SK-N-SH (cell line): Measurements from ENCODE around the gene METTL26. TPM values are rescaled to one million over a fixed set of nuclear protein-coding genes. Genes with fewer than 3 reads are reported as not detected.

Source experiments
- CTCF ChIA-PET: fragments of 300-600, 350-600 bp; formaldehyde crosslinking; extraction: SDS; loops from one replicate; lab custom pipeline; 2021; lab: Yijun Ruan, JAX
- POLR2A ChIA-PET: fragments of 350-600 bp; sonication (Branson Sonifier 250); formaldehyde crosslinking; extraction: SDS; loops from one replicate; lab custom pipeline; 2020; ENCODE audit warnings: antibody characterized with exemption, inconsistent platforms; lab: Yijun Ruan, JAX
- DNase-seq: peaks from one replicate; pipeline ENCODE4 v3.0.0; 2012
- H2AFZ ChIP-seq: fragments of 200-600 bp; sonication (generic); 2 replicates; pipeline ENCODE4 v1.8.1; 2016; ENCODE audit warnings: antibody characterized with exemption, mild to moderate bottlenecking, low read depth
- H3F3A ChIP-seq: fragments of 200-600 bp; sonication (generic); replicated peaks from 2 replicates; pipeline ENCODE3; 2016; ENCODE audit warnings: antibody characterized with exemption, mild to moderate bottlenecking; ENCODE audit not compliant: insufficient read depth
- H3K27ac ChIP-seq, 2 experiments: fragments of 200-500 bp in 1 of 2; fragments of 200-600 bp in 1 of 2; sonication (Bioruptor generic) in 1 of 2; sonication (generic), shearing (Covaris generic) in 1 of 2; 2 replicates each; pipeline versions ENCODE4 v1.5.1 to v1.6.1; 2014 to 2016; ENCODE audit warnings: low read depth in 2 of 2, inconsistent platforms in 1 of 2, low read length in 1 of 2, mild to moderate bottlenecking in 1 of 2, mixed read lengths in 1 of 2
- H3K27me3 ChIP-seq: fragments of 200-600 bp; sonication (generic), shearing (Covaris generic); 2 replicates; pipeline ENCODE4 v1.6.1; 2016; ENCODE audit warnings: mixed run types; ENCODE audit not compliant: insufficient read depth
- H3K36me3 ChIP-seq, 2 experiments: fragments of 200-500 bp in 1 of 2; fragments of 200-600 bp in 1 of 2; sonication (Bioruptor generic) in 1 of 2; sonication (generic) in 1 of 2; replicated peaks in 1 of 2; 2 replicates each; pipeline versions ENCODE3 to v1.5.1; 2014 to 2016; ENCODE audit warnings: low read length in 1 of 2, mild to moderate bottlenecking in 1 of 2; ENCODE audit not compliant: insufficient read depth in 2 of 2, control insufficient read depth in 1 of 2
- H3K4me1 ChIP-seq, 2 experiments: fragments of 200-500 bp in 1 of 2; fragments of 200-600 bp in 1 of 2; sonication (Bioruptor generic) in 1 of 2; sonication (generic), shearing (Covaris generic) in 1 of 2; 2 replicates each; pipeline versions ENCODE4 v1.5.1 to v1.6.1; 2014 to 2016; ENCODE audit warnings: low read depth in 1 of 2, low read length in 1 of 2, mixed run types in 1 of 2; ENCODE audit not compliant: insufficient read depth in 2 of 2, control insufficient read depth in 1 of 2
- H3K4me2 ChIP-seq: fragments of 200-600 bp; sonication (generic), shearing (Covaris generic); 2 replicates; pipeline ENCODE4 v1.6.1; 2017; ENCODE audit warnings: mixed run types
- H3K4me3 ChIP-seq, 2 experiments: fragments of 200-500 bp in 1 of 2; fragments of 200-600 bp in 1 of 2; sonication (Bioruptor generic) in 1 of 2; sonication (generic), shearing (Covaris generic) in 1 of 2; 2 replicates each; pipeline versions ENCODE4 v1.5.1 to v1.8.1; 2014 to 2016; ENCODE audit warnings: low read depth in 2 of 2, inconsistent platforms in 1 of 2, low read length in 1 of 2, mild to moderate bottlenecking in 1 of 2, mixed read lengths in 1 of 2, moderate library complexity in 1 of 2
- H3K79me2 ChIP-seq: fragments of 200-600 bp; sonication (generic); 2 replicates; pipeline ENCODE4 v1.8.1; 2017; ENCODE audit warnings: mild to moderate bottlenecking; ENCODE audit not compliant: insufficient read depth
- H3K9ac ChIP-seq: fragments of 200-600 bp; sonication (generic); 2 replicates; pipeline ENCODE4 v1.6.1; 2017; ENCODE audit warnings: mixed run types
- H3K9me2 ChIP-seq: fragments of 200-600 bp; sonication (generic); 2 replicates; pipeline ENCODE4 v1.6.1; 2017; ENCODE audit warnings: mixed run types
- H3K9me3 ChIP-seq: fragments of 200-600 bp; sonication (generic); 2 replicates; pipeline ENCODE4 v1.6.1; 2017; ENCODE audit warnings: mixed run types, mild to moderate bottlenecking, moderate library complexity
- H4K20me1 ChIP-seq: fragments of 200-600 bp; sonication (generic); 2 replicates; pipeline ENCODE4 v1.6.1; 2017; ENCODE audit warnings: mild to moderate bottlenecking, mixed run types; ENCODE audit not compliant: insufficient read depth
- ELF1 ChIP-seq: IDR thresholded peaks from 2 replicates; pipeline ENCODE4 v1.4.0; 2012
- EZH2phosphoT487 ChIP-seq: fragments of 200-600 bp; sonication (generic); IDR thresholded peaks from 2 replicates; pipeline ENCODE4 v1.6.1; 2017; ENCODE audit warnings: low read depth, mixed run types, mild to moderate bottlenecking, antibody characterized with exemption, moderate library complexity, borderline replicate concordance
- GATA2 ChIP-seq: sonication (generic); formaldehyde crosslinking; IDR thresholded peaks from 2 replicates; pipeline ENCODE4 v1.5.0; 2020; ENCODE audit warnings: mild to moderate bottlenecking, missing genetic modification reagents
- MEF2A ChIP-seq: IDR thresholded peaks from 2 replicates; pipeline ENCODE4 v1.4.0; 2012; ENCODE audit warnings: low read depth, borderline replicate concordance
- MXI1 ChIP-seq: IDR thresholded peaks from 2 replicates; pipeline ENCODE4 v1.6.1; 2012; ENCODE audit warnings: mild to moderate bottlenecking, low read depth, low read length, improper control_type of control experiment
- RCOR1 ChIP-seq: fragments of 150-350 bp; IDR thresholded peaks from 2 replicates; pipeline ENCODE4 v1.6.1; 2017; ENCODE audit warnings: antibody characterized with exemption, low read length
- SMC3 ChIP-seq: IDR thresholded peaks from 2 replicates; pipeline ENCODE4 v1.6.1; 2012; ENCODE audit warnings: low read depth, low read length, improper control_type of control experiment
- USF1 ChIP-seq: IDR thresholded peaks from 2 replicates; pipeline ENCODE4 v1.4.0; 2012; ENCODE audit warnings: low read depth, borderline replicate concordance
- USF2 ChIP-seq: fragments of 150-350 bp; IDR thresholded peaks from 2 replicates; pipeline ENCODE4 v1.6.1; 2017; ENCODE audit warnings: antibody characterized with exemption, low read length, low read depth, borderline replicate concordance
- YY1 ChIP-seq: IDR thresholded peaks from 2 replicates; pipeline ENCODE4 v1.4.0; 2012; ENCODE audit warnings: low read depth, mild to moderate bottlenecking
- WGBS: methylation state at CpG from one replicate; pipeline ENCODE4 v1.1.6; 2017; ENCODE audit warnings: low lambda C conversion rate; 5-methylcytosine and 5-hydroxymethylcytosine counted together
- polyA plus RNA-seq, 3 experiments: library from polyadenylated mRNA; depleted of rRNA; stranded (reverse); fragments of >200 nt; gene quantifications; 2 replicates each; pipeline ENCODE4 v1.2.3, GENCODE V29; 2012

Gene METTL26
- polyA plus RNA-seq, 1 of the 3 experiments (the other 2 are of a cell fraction) = 167 TPM

- TF ChIP-seq USF2 (no peak), MEF2A (no peak)
- TF ChIP-seq, all 33 proteins: peak for 0
These were observed 21.4 kb upstream of the METTL26 start (continued) for GRCh38 chr16:657487-657886.

- Histone ChIP-seq H3K4me3 (no peak overlapping the region), H3K36me3 (peaks cover 0 to 47% of the 10 kb centered on the region in 2 experiments), H3K9ac (no peak overlapping the region), H2AFZ (no peak overlapping the region)
- CTCF ChIA-PET = interaction anchor here (0.6 to 7.8 kb wide), 2 partner anchors 12 to 71 kb away, joined by 3 to 69 read pairs; partner anchors contain the start of gene RHOT2
- DNase-seq = no peak
- WGBS = 91% methylated on average over 12 of the region's 12 CpGs
- TF ChIP-seq USF2 (no peak), USF1 (no peak), RCOR1 (no peak), GATA2 (CRISPR knock-in tag) (no peak), YY1 (no peak)
- TF ChIP-seq, all 33 proteins: peak for 0
- Histone ChIP-seq H3K79me2 (peaks cover 6% of the 10 kb centered on the region; the same call in 1 of the 2 replicates), H3F3A (no peaks in the 10 kb centered on the region), H3K27ac (no peak overlapping the region), H4K20me1 (no peaks in the 10 kb centered on the region), H3K9me3 (no peaks in the 10 kb centered on the region), H3K4me2 (no peak overlapping the region), H3K27me3 (no peaks in the 10 kb centered on the region), H3K4me1 (peaks cover 0 to 14% of the 10 kb centered on the region in 2 experiments; a peak in 1 of 4 replicates), H3K9me2 (no peaks in the 10 kb centered on the region)
- POLR2A ChIA-PET = interaction anchor here (0.6 to 0.7 kb wide), 2 partner anchors 48 to 378 kb away, joined by 3 read pairs; no protein-coding TSS in a partner anchor
These were observed 17.9 kb upstream of the METTL26 start for GRCh38 chr16:654034-654433.

- peaks cover 19% of the 10 kb centered on the region; the same call in 1 of the 2 replicates for H3K79me2 ChIP-seq
- no CpG with 5 or more reads among the region's 28 CpGs for WGBS
- no peaks in the 10 kb centered on the region for H3K9me3 ChIP-seq
- TF ChIP-seq EZH2phosphoT487 (no peak), ELF1 (no peak), USF2 (no peak), MXI1 (no peak), SMC3 (no peak)
- TF ChIP-seq, all 33 proteins: peak for 0
- Histone ChIP-seq H3K9ac (no peak overlapping the region), H3K4me2 (no peak overlapping the region), H3K27ac (no peak overlapping the region), H2AFZ (no peak overlapping the region), H3K4me1 (peaks cover 4 to 22% of the 10 kb centered on the region in 2 experiments; a peak in 2 of 4 replicates), H3K36me3 (peaks cover 0 to 35% of the 10 kb centered on the region in 2 experiments), H4K20me1 (no peaks in the 10 kb centered on the region), H3F3A (peaks cover 5% of the 10 kb centered on the region), H3K4me3 (no peak overlapping the region), H3K27me3 (no peaks in the 10 kb centered on the region), H3K9me2 (no peaks in the 10 kb centered on the region)
- DNase-seq = no peak
- CTCF ChIA-PET = interaction anchor here (5.6 to 7.8 kb wide), 2 partner anchors 7 to 13 kb away, joined by 69 to 92 read pairs; partner anchors contain the start of gene RHOT2
- POLR2A ChIA-PET = interaction anchor here (1.3 to 2.0 kb wide), 2 partner anchors 8 to 10 kb away, joined by 4 to 13 read pairs; no protein-coding TSS in a partner anchor
These were observed 16.6 kb upstream of the METTL26 start for GRCh38 chr16:652454-653305.
